Measurements from ENCODE around the gene IL17D. TPM values are rescaled to one million over a fixed set of nuclear protein-coding genes. Genes with fewer than 3 reads are reported as not detected.

Gene IL17D
- total and polyA plus RNA-seq, 8 donors, result 0.45 to 3.5 (median 0.85) TPM; not detected in 2

GRCh38 chr13:20754009-20754408, 50.5 kb downstream of the IL17D start:
- Histone ChIP-seq H3K27ac (no peak overlapping the region), H3K4me1 (no peaks in the 10 kb centered on the region), H3K27me3 (no peaks in the 10 kb centered on the region), H3K36me3 (peaks cover 0 to 21% (median 17%) of the 10 kb centered on the region in 4 donors), H3K9me3 (peaks cover 3 to 42% (median 20%) of the 10 kb centered on the region in 4 donors), H3K4me3 (no peak overlapping the region)
- no peak for DNase-seq
- no peak for TF ChIP-seq POLR2AphosphoS5 (IDR thresholded peaks at IDR 0.05)
- no peak for TF ChIP-seq EP300 (IDR thresholded peaks at IDR 0.05)
- no peak for TF ChIP-seq POLR2A (IDR thresholded peaks at IDR 0.05)
- intact Hi-C loops (cut with DNase I; ENCODE audit: low total_unique reads), result no loop called here

GRCh38 chr13:20760872-20761271, 57.4 kb downstream of the IL17D start:
- DNase-seq, result no peak
- WGBS, 5 donors, result 79 to 84% (median 79%) methylated on average over 3 of the region's 3 CpGs
- Histone ChIP-seq H3K36me3 (peaks cover 0 to 13% (median 12%) of the 10 kb centered on the region in 4 donors), H3K4me3 (no peak overlapping the region), H3K27ac (no peak overlapping the region), H3K9me3 (peaks cover 0 to 10% (median 3%) of the 10 kb centered on the region in 4 donors), H3K4me1 (no peaks in the 10 kb centered on the region), H3K27me3 (no peaks in the 10 kb centered on the region)
- no peak for TF ChIP-seq POLR2AphosphoS5 (IDR thresholded peaks at IDR 0.05)
- no peak for TF ChIP-seq POLR2A (IDR thresholded peaks at IDR 0.05)
- no peak for TF ChIP-seq EP300 (IDR thresholded peaks at IDR 0.05)
- TF ChIP-seq CTCF (IDR thresholded peaks at IDR 0.05), result no peak
- intact Hi-C loops (cut with DNase I; ENCODE audit: low total_unique reads), result no loop called here

GRCh38 chr13:20767309-20767943, 63.9 kb downstream of the IL17D start:
- intact Hi-C loops (cut with DNase I; ENCODE audit: low total_unique reads), result no loop called here
- peaks cover 0 to 22% (median 5%) of the 10 kb centered on the region in 4 donors for H3K9me3 ChIP-seq
- no peaks in the 10 kb centered on the region for H3K27me3 ChIP-seq
- DNase-seq, result no peak
- 90 to 97% (median 94%) methylated on average over 2 of the region's 2 CpGs for WGBS, 5 donors
- H3K4me3 ChIP-seq, result no peak overlapping the region
- peaks cover 3 to 19% (median 7%) of the 10 kb centered on the region in 4 donors for H3K4me1 ChIP-seq
- no peak for TF ChIP-seq POLR2A (IDR thresholded peaks at IDR 0.05)
- no peak for TF ChIP-seq EP300 (IDR thresholded peaks at IDR 0.05)
- no peak for TF ChIP-seq POLR2AphosphoS5 (IDR thresholded peaks at IDR 0.05)
- no peak for TF ChIP-seq CTCF (IDR thresholded peaks at IDR 0.05)
- H3K36me3 ChIP-seq, result peaks cover 0 to 13% (median 8%) of the 10 kb centered on the region in 4 donors
- no peak overlapping the region for H3K27ac ChIP-seq

GRCh38 chr13:20769091-20769490, 65.6 kb downstream of the IL17D start:
- no peak for TF ChIP-seq POLR2A (IDR thresholded peaks at IDR 0.05)
- TF ChIP-seq CTCF (IDR thresholded peaks at IDR 0.05), result no peak
- no peak for TF ChIP-seq POLR2AphosphoS5 (IDR thresholded peaks at IDR 0.05)
- TF ChIP-seq EP300 (IDR thresholded peaks at IDR 0.05), result no peak
- DNase-seq, result no peak
- Histone ChIP-seq H3K4me3 (no peak overlapping the region), H3K36me3 (peaks cover 0 to 13% (median 8%) of the 10 kb centered on the region in 4 donors), H3K27me3 (no peaks in the 10 kb centered on the region), H3K27ac (no peak overlapping the region), H3K4me1 (peaks cover 10 to 30% (median 15%) of the 10 kb centered on the region in 4 donors), H3K9me3 (peaks cover 0 to 22% (median 5%) of the 10 kb centered on the region in 4 donors)
- intact Hi-C loops (cut with DNase I; ENCODE audit: low total_unique reads), result no loop called here
- 9 to 56% (median 46%) methylated on average over 2 of the region's 2 CpGs for WGBS, 5 donors

GRCh38 chr13:20769834-20770233, 66.3 kb downstream of the IL17D start:
- Histone ChIP-seq H3K36me3 (peaks cover 0 to 13% (median 8%) of the 10 kb centered on the region in 4 donors), H3K4me1 (peaks cover 11 to 32% (median 16%) of the 10 kb centered on the region in 4 donors), H3K27ac (no peak overlapping the region), H3K4me3 (no peak overlapping the region), H3K9me3 (peaks cover 0 to 22% (median 5%) of the 10 kb centered on the region in 4 donors), H3K27me3 (no peaks in the 10 kb centered on the region)
- intact Hi-C loops (cut with DNase I; ENCODE audit: low total_unique reads), result loop anchor here (10.0 kb wide), 1 partner anchor 55 kb away; no protein-coding TSS in a partner anchor
- 91 to 100% (median 100%) methylated on average over 1 of the region's 1 CpG for WGBS, 5 donors
- no peak for DNase-seq
- TF ChIP-seq POLR2A (IDR thresholded peaks at IDR 0.05), result no peak
- TF ChIP-seq EP300 (IDR thresholded peaks at IDR 0.05), result no peak

Other genes with a start within 250 kb of the IL17D start
- gene CRYL1, start 177.8 kb upstream of the IL17D start, total RNA-seq, result 100 to 1,000 TPM in 1 of 5 donors, 10 to 100 TPM in 4; 11.6 to 112 (median 29.3) TPM
- 10 to 100 TPM; 22.7 to 68.9 (median 46.7) TPM for gene CRYL1, start 177.8 kb upstream of the IL17D start, polyA plus RNA-seq
- 10 to 100 TPM in 3 of 5 donors, 1 to 10 TPM in 2; 2.3 to 68.3 (median 42.0) TPM for gene IFT88, start 136.5 kb upstream of the IL17D start, total RNA-seq
- 1 to 10 TPM; 4.0 to 7.6 (median 5.8) TPM for gene IFT88, start 136.5 kb upstream of the IL17D start, polyA plus RNA-seq
- gene EEF1AKMT1, start 70.3 kb downstream of the IL17D start, total RNA-seq, result 10 to 100 TPM in 2 of 5 donors, 1 to 10 TPM in 2, not detected in 1; 3.1 to 14.1 (median 8.7) TPM
- gene EEF1AKMT1, start 70.3 kb downstream of the IL17D start, polyA plus RNA-seq, result 10 to 100 TPM in 1 of 3 donors, 1 to 10 TPM in 2; 6.0 to 11.0 (median 7.2) TPM
- 10 to 100 TPM; 14.2 to 41.7 (median 34.7) TPM for gene XPO4, start 199.0 kb downstream of the IL17D start, total RNA-seq
- gene XPO4, start 199.0 kb downstream of the IL17D start, polyA plus RNA-seq, result 1 to 10 TPM; 2.3 to 2.8 (median 2.4) TPM